OCI-LY3 (cell line): ENCODE results near the gene UPB1.

Source experiments
- H2AFZ ChIP-seq: fragments of 200-600, 300-600 bp; shearing (Covaris generic); 2 replicates; pipeline ENCODE4 v1.6.0; 2014; ENCODE audit warnings: antibody characterized with exemption, low read depth, low read length
- H3K27ac ChIP-seq: fragments of 200-600, 300-600 bp; sonication (generic); 2 replicates; pipeline ENCODE4 v1.5.1; 2014; ENCODE audit warnings: mild to moderate bottlenecking, low read length, moderate library complexity, mixed read lengths
- H3K27me3 ChIP-seq: fragments of 200-600, 300-600 bp; sonication (generic); 2 replicates; pipeline ENCODE4 v1.6.1; 2014; ENCODE audit warnings: low read depth, low read length, mixed read lengths
- H3K36me3 ChIP-seq: fragments of 200-600, 300-600 bp; sonication (generic); replicated peaks from 2 replicates; pipeline ENCODE3; 2014; ENCODE audit warnings: low read depth, low read length, mixed read lengths
- H3K4me1 ChIP-seq: fragments of 300-600, 200-600 bp; sonication (generic); 2 replicates; pipeline ENCODE4 v1.6.1; 2014; ENCODE audit warnings: low read length, mixed read lengths
- H3K4me2 ChIP-seq: fragments of 200-600, 300-600 bp; sonication (generic); 2 replicates; pipeline ENCODE4 v1.6.1; 2014; ENCODE audit warnings: low read length, mixed read lengths
- H3K4me3 ChIP-seq: fragments of 300-600, 200-600 bp; sonication (generic); 2 replicates; pipeline ENCODE4 v1.5.1; 2014; ENCODE audit warnings: antibody characterized with exemption, mild to moderate bottlenecking, low read length, moderate library complexity
- H3K79me2 ChIP-seq: fragments of 300-600, 200-600 bp; shearing (Covaris generic); 2 replicates; pipeline ENCODE4 v1.6.1; 2014; ENCODE audit warnings: mild to moderate bottlenecking, low read length, mixed read lengths
- H3K9ac ChIP-seq: fragments of 300-600, 200-600 bp; shearing (Covaris generic); 2 replicates; pipeline ENCODE4 v1.6.0; 2014; ENCODE audit warnings: mild to moderate bottlenecking, low read length, moderate library complexity
- H3K9me3 ChIP-seq: fragments of 200-600, 300-600 bp; shearing (Covaris generic); 2 replicates; pipeline ENCODE4 v1.6.1; 2014; ENCODE audit warnings: low read length, mixed read lengths; ENCODE audit not compliant: insufficient read depth
- H4K20me1 ChIP-seq: fragments of 200-600, 300-600 bp; sonication (generic); 2 replicates; pipeline ENCODE4 v1.6.1; 2016; ENCODE audit warnings: low read length, mixed read lengths; ENCODE audit not compliant: insufficient read depth
- CTCF ChIP-seq: fragments of 200-600, 300-600 bp; sonication (generic); IDR thresholded peaks from 2 replicates; pipeline ENCODE4 v1.5.1; 2014; ENCODE audit warnings: antibody characterized with exemption, low read length, low read depth
- EZH2phosphoT487 ChIP-seq: fragments of 200-600 bp; shearing (Covaris generic); IDR thresholded peaks from 2 replicates; pipeline ENCODE4 v1.6.1; 2018; ENCODE audit warnings: antibody characterized with exemption, mixed run types, low read depth

UPB1 gene

DNA sequence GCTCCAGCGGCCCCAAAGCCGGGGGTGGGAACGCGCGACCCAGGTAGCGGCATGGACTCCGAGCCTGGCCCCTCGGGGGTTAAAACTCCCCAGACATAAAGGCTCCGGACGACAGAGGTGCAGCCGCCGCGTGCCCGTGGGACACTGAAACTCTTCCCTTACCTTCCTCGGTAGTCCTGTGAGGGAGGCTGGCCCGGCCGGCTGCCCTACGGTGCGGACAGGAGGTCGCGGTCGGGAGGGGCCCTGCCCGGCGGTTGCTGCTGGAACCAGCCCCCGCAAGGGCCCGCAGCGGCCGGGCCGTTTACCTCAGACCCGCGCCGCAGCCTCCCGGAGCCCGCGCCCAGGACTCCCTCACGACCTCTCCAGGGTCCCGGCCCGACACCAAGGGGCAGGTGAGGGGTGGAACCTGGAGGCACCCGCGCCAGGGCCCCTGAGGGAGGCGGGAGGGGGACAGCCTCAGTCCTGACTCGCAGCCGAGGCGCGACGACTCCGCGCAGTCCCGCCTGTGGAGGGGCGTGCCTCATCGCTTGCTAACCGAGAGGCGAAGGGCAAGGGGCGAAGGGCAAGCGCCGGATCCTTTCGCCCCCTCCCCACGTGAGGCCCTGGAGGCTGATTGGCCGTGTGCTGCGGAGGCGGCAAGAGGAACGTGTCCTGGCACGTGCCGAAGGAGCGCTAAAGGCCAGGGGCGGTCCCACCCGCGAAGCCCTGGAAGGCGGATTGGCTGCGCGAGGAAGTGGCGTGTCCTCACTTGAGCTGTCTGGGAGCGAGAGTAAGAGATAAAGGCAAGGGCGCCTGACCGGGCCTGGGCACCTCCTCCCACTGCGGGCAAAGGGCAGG is at the start of gene UPB1:
Gene UPB1, plus strand, starts transcription at position 805 of the 837 bp plus-strand sequence. CDS start 72 bp downstream, outside the sequence.
- Histone ChIP-seq H3K27ac (no peak within 1 kb of the TSS), H3K27me3 (peaks cover 4% of the 10 kb centered on the region; the same call in 1 of the 2 replicates), H4K20me1 (no peaks in the 10 kb centered on the region), H3K4me1 (no peaks in the 10 kb centered on the region), H3K9me3 (no peaks in the 10 kb centered on the region), H3K4me2 (no peak within 1 kb of the TSS), H3K36me3 (no peaks in the 10 kb centered on the region), H2AFZ (no peak within 1 kb of the TSS), H3K9ac (no peak within 1 kb of the TSS), H3K4me3 (no peak within 1 kb of the TSS), H3K79me2 (no peaks in the 10 kb centered on the region)
- no peak for TF ChIP-seq EZH2phosphoT487
- no peak for TF ChIP-seq CTCF

DNA sequence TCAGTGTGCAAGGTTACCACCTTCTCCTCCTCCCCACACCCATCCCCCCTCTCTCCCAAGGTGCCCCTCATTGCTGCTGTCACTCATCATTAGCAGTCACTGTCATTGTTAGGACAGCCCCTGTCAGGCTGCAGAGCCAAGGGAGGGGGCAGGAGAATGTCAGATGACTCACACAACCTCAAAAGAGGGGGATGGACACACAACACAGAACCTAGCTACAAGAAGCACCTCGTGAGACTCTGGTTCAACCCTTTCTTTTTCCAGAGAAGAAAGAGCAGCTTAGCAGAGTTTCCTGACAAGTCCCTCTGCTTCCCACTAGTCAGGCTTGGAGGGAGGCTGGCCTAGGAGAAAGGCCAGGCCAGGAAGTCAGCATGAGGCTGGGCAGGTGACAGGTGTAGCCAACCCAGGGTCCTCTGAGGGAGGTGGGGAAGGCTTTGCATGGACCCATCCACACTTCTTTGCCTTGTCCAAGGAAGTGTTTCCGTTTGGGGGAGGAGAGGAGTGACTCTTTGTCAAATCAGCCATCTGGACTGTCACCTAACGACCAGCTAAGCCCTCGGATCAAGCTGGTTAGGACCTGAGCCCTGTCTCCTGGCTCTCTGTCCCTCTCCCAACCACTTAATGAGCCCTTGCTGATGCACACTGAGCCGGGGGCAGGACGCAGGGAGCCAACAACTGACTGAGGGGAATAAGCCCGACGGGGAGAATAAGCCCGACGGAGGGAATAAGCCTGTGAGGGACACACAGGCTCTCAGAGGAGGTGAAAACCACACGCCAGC is 49.5 kb upstream of the UPB1 start:
- Histone ChIP-seq H2AFZ (no peak overlapping the region), H3K4me1 (peaks cover 10% of the 10 kb centered on the region; the same call in 1 of the 2 replicates), H3K9ac (no peak overlapping the region)

GRCh38 chr22:24446260-24446611 is 48.9 kb upstream of the UPB1 start:
- no peak overlapping the region for H3K4me2 ChIP-seq
- no peaks in the 10 kb centered on the region for H3K27me3 ChIP-seq
- H2AFZ ChIP-seq: no peak overlapping the region
- TF ChIP-seq EZH2phosphoT487: no peak
- no peak for TF ChIP-seq CTCF
- no peak overlapping the region for H3K4me3 ChIP-seq
- H3K36me3 ChIP-seq: no peaks in the 10 kb centered on the region
- H3K27ac ChIP-seq: no peak overlapping the region
- H3K9ac ChIP-seq: no peak overlapping the region
- H3K4me1 ChIP-seq: peaks cover 10% of the 10 kb centered on the region; the same call in 1 of the 2 replicates
- H4K20me1 ChIP-seq: no peaks in the 10 kb centered on the region
- no peaks in the 10 kb centered on the region for H3K79me2 ChIP-seq
- no peaks in the 10 kb centered on the region for H3K9me3 ChIP-seq

More for the DNA sequence above, 49.5 kb upstream of the UPB1 start:
- Histone ChIP-seq H3K4me3 (no peak overlapping the region), H3K79me2 (no peaks in the 10 kb centered on the region), H3K27ac (no peak overlapping the region), H3K36me3 (no peaks in the 10 kb centered on the region), H4K20me1 (no peaks in the 10 kb centered on the region), H3K4me2 (no peak overlapping the region), H3K9me3 (no peaks in the 10 kb centered on the region), H3K27me3 (no peaks in the 10 kb centered on the region)
- TF ChIP-seq EZH2phosphoT487 (no peak), CTCF (no peak)

DNA sequence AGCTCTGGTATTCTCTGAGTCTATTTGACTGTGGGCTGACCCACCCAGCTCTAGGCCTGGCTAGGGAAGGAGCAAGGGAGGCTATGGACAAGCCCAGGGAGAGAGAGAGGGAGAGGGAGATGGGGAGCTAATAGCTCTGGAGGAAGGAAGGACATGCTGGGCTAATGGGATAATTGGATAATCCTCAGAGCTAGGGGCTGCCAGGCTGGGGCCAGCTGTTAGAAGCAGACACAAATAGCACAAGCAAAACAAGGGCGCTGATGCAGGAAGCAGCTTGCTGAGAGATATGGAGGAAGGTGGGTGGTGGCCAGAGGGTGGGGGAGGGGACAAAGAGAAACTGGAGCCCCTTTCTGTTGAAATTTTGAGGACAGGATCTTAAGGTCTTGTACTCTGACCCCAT is 44.5 kb upstream of the UPB1 start:
- H3K4me2 ChIP-seq: no peak overlapping the region
- no peak overlapping the region for H3K27ac ChIP-seq
- no peaks in the 10 kb centered on the region for H3K36me3 ChIP-seq
- H3K9ac ChIP-seq: no peak overlapping the region
- no peak overlapping the region for H2AFZ ChIP-seq
- H3K9me3 ChIP-seq: no peaks in the 10 kb centered on the region
- H3K79me2 ChIP-seq: no peaks in the 10 kb centered on the region
- H3K4me1 ChIP-seq: no peaks in the 10 kb centered on the region
- no peak for TF ChIP-seq EZH2phosphoT487
- TF ChIP-seq CTCF: no peak
- H3K4me3 ChIP-seq: no peak overlapping the region
- no peaks in the 10 kb centered on the region for H4K20me1 ChIP-seq
- no peaks in the 10 kb centered on the region for H3K27me3 ChIP-seq
